HL-60 (cell line): ENCODE results near the gene EGFR.

Source experiments
- GABPA ChIP-seq: IDR thresholded peaks from 2 replicates; pipeline ENCODE4 v1.6.1; 2012; ENCODE audit warnings: low read depth
- TF ChIP-seq, protein P1 (sequence below): IDR thresholded peaks from one replicate; pipeline ENCODE4 v1.5.1; 2011; ENCODE audit warnings: low read length, control low read depth, inconsistent platforms; ENCODE audit not compliant: insufficient read depth

DNA sequence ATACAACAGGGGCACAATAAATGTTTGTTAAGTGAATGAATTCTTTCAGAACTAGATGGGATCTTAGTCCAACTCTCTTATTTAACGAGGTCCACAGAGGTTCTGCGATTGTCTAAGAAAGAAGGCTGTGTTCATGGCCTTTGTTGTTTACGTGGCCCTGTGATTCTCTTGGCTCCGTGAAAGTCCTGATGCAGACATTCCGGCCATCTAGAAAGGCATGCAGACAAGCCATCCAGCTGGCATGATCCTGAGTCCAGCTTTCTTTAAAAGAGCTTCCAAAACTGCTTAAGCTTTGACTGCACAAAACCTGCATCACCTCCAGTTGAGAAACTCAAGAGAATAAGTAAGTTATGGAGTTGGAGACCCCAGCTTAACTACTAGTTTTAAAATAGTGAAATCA is 26.0 kb downstream of the EGFR start:
- TF ChIP-seq, protein P1, sequence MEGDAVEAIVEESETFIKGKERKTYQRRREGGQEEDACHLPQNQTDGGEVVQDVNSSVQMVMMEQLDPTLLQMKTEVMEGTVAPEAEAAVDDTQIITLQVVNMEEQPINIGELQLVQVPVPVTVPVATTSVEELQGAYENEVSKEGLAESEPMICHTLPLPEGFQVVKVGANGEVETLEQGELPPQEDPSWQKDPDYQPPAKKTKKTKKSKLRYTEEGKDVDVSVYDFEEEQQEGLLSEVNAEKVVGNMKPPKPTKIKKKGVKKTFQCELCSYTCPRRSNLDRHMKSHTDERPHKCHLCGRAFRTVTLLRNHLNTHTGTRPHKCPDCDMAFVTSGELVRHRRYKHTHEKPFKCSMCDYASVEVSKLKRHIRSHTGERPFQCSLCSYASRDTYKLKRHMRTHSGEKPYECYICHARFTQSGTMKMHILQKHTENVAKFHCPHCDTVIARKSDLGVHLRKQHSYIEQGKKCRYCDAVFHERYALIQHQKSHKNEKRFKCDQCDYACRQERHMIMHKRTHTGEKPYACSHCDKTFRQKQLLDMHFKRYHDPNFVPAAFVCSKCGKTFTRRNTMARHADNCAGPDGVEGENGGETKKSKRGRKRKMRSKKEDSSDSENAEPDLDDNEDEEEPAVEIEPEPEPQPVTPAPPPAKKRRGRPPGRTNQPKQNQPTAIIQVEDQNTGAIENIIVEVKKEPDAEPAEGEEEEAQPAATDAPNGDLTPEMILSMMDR = no peak
- TF ChIP-seq GABPA = no peak
